ENCODE data around the gene ZNF385B.

- TF ChIP-seq GATA3 (IDR thresholded peaks at IDR 0.05; ENCODE audit: low read depth, low read length) (no peak), GATA2 (IDR thresholded peaks at IDR 0.05; ENCODE audit: low read depth, low read length) (no peak)
These were observed 141.1 kb downstream of the ZNF385B start for GRCh38 chr2:179720173-179720772.
